Activated CD8-positive, alpha-beta memory T cell treated with anti-CD3 and anti-CD28 coated beads, Interleukin-2, amount 50 U/mL, for 48 hours (primary cell): Measurements from ENCODE around the gene DNM1.
"Not testable (repeated sequence)": the region's sequence is repeated elsewhere in the genome, so short reads cannot be mapped to it uniquely, and the experiment has no call there.

Source experiments
- DNase-seq: peaks from one replicate; pipeline ENCODE4 v3.0.0-alpha.2; 2020

The DNM1 gene

GRCh38 chr9:128178806-128179431 is 24.3 kb upstream of the DNM1 start:
- no peak for DNase-seq

- DNase-seq: no peak
These were observed 23.2 kb upstream of the DNM1 start for GRCh38 chr9:128180001-128180400.

- DNase-seq: no peak
These were observed 22.7 kb upstream of the DNM1 start for GRCh38 chr9:128180447-128180846.

GRCh38 chr9:128181480-128181879 is 21.7 kb upstream of the DNM1 start:
- DNase-seq: not testable (repeated sequence)

- DNase-seq: no peak
These were observed 20.1 kb upstream of the DNM1 start for GRCh38 chr9:128182893-128183588.

GRCh38 chr9:128185979-128186965 is 16.9 kb upstream of the DNM1 start:
- DNase-seq: no peak

- DNase-seq: no peak
These were observed 15.8 kb upstream of the DNM1 start for GRCh38 chr9:128187361-128187760.

- no peak for DNase-seq
These were observed 15.0 kb upstream of the DNM1 start for GRCh38 chr9:128188209-128188608.

GRCh38 chr9:128190013-128190412 is 13.2 kb upstream of the DNM1 start:
- DNase-seq: no peak

GRCh38 chr9:128190516-128191405 is 12.4 kb upstream of the DNM1 start:
- no peak for DNase-seq

GRCh38 chr9:128191406-128192046 is 11.7 kb upstream of the DNM1 start, which contains the start of gene CIZ1:
Gene CIZ1, minus strand, starts transcription at chr9:128191572. Its CDS starts 715 bp downstream, at chr9:128190857.
- peak; percentile 89 for DNase-seq

GRCh38 chr9:128192601-128193371 is 10.4 kb upstream of the DNM1 start:
- peak; percentile 78 for DNase-seq

GRCh38 chr9:128193469-128194096 is 9.6 kb upstream of the DNM1 start:
- no peak for DNase-seq

- DNase-seq: no peak
These were observed 1.5 kb upstream of the DNM1 start for GRCh38 chr9:128201441-128202369.

- no peak for DNase-seq
These were observed 543 bp upstream of the DNM1 start for GRCh38 chr9:128202648-128203023.

- no peak for DNase-seq
These were observed 750 bp downstream of the DNM1 start for GRCh38 chr9:128203707-128204551.

- DNase-seq: no peak
These were observed 1.7 kb downstream of the DNM1 start for GRCh38 chr9:128204858-128205257.

GRCh38 chr9:128205296-128205944 is 2.2 kb downstream of the DNM1 start:
- DNase-seq: no peak
